AG04449 (cell line): ENCODE measurements around the gene MYO1C.

Experiments used
- CTCF ChIA-PET: fragments of 350-600 bp; formaldehyde crosslinking; extraction: SDS; loops from one replicate; lab custom pipeline; 2021; ENCODE audit warnings: antibody characterized with exemption; lab: Yijun Ruan, JAX
- POLR2A ChIA-PET: fragments of 400-600, 350-600 bp; formaldehyde crosslinking; extraction: SDS; loops from one replicate; lab custom pipeline; 2020; ENCODE audit warnings: antibody characterized with exemption, inconsistent platforms; lab: Yijun Ruan, JAX
- DNase-seq: peaks from one replicate; pipeline ENCODE4 v3.0.0-alpha.2; 2010; ENCODE audit warnings: low read depth, low spot score
- H3K4me3 ChIP-seq: 2 replicates; pipeline ENCODE4 v1.5.1; 2011; ENCODE audit warnings: low read depth, mild to moderate bottlenecking, control low read depth, low read length
- CTCF ChIP-seq: IDR thresholded peaks from one replicate; pipeline ENCODE4 v1.5.1; 2011; ENCODE audit warnings: mild to moderate bottlenecking, moderate library complexity, low read length, control low read depth, inconsistent platforms; ENCODE audit not compliant: insufficient read depth; ENCODE audit errors: missing control alignments

The MYO1C gene

GRCh38 chr17:1470755-1471462 lies 21.6 kb downstream of the MYO1C start:
- ChIA-PET CTCF (interaction anchor here (0.6 to 1.4 kb wide), 2 partner anchors 44 to 415 kb away, joined by 3 read pairs; no protein-coding TSS in a partner anchor), POLR2A (no interaction called here)
- TF ChIP-seq CTCF, result no peak
- no peak for DNase-seq
- no peak overlapping the region for H3K4me3 ChIP-seq

GRCh38 chr17:1470071-1470754 lies 22.3 kb downstream of the MYO1C start:
- no peak overlapping the region for H3K4me3 ChIP-seq
- DNase-seq, result no peak
- POLR2A ChIA-PET, result no interaction called here
- no peak for TF ChIP-seq CTCF
- CTCF ChIA-PET, result interaction anchor here (0.6 to 1.4 kb wide), 2 partner anchors 45 to 415 kb away, joined by 3 read pairs; no protein-coding TSS in a partner anchor

- H3K4me3 ChIP-seq, result no peak overlapping the region
- POLR2A ChIA-PET, result no interaction called here
- no peak for DNase-seq
- TF ChIP-seq CTCF, result no peak
- CTCF ChIA-PET, result no interaction called here
These were observed 23.1 kb downstream of the MYO1C start for GRCh38 chr17:1469231-1469852.

- no peak for TF ChIP-seq CTCF
- POLR2A ChIA-PET, result interaction anchor here (0.5 kb wide), 1 partner anchor 68 kb away, joined by 3 read pairs; the partner anchor contains the start of gene YWHAE
- DNase-seq, result no peak
These were observed 24.5 kb downstream of the MYO1C start for GRCh38 chr17:1467898-1468492.

GRCh38 chr17:1467258-1467657 lies 25.2 kb downstream of the MYO1C start:
- TF ChIP-seq CTCF, result no peak
- CTCF ChIA-PET, result no interaction called here
- POLR2A ChIA-PET, result no interaction called here
- H3K4me3 ChIP-seq, result no peak overlapping the region
- no peak for DNase-seq

More at GRCh38 chr17:1467898-1468492, 24.5 kb downstream of the MYO1C start:
- H3K4me3 ChIP-seq, result no peak overlapping the region
- CTCF ChIA-PET, result no interaction called here
